IMR-90 (cell line): ENCODE results near the gene COX14. TPM values are rescaled to one million over a fixed set of nuclear protein-coding genes. Genes with fewer than 3 reads are reported as not detected.

Experiments
- RCOR1 ChIP-seq: IDR thresholded peaks from 2 replicates; pipeline ENCODE4 v1.6.1; 2012; ENCODE audit warnings: mild to moderate bottlenecking, low read length, improper control_type of control experiment; ENCODE audit not compliant: insufficient replicate concordance
- USF2 ChIP-seq: fragments of 150-350 bp; IDR thresholded peaks from 2 replicates; pipeline ENCODE4 v1.6.1; 2017; ENCODE audit warnings: mild to moderate bottlenecking, antibody characterized with exemption, low read length, low read depth
- polyA plus RNA-seq, 3 experiments: library from polyadenylated mRNA; depleted of rRNA; stranded (reverse); fragments of >200 nt; gene quantifications; 2 replicates each; pipeline ENCODE4 v1.2.3, GENCODE V29; 2012; ENCODE audit warnings: low replicate concordance in 1 of 3
- total RNA-seq: library from RNA; depleted of rRNA; stranded (reverse); fragments of >200 nt; gene quantifications from 2 replicates; pipeline ENCODE4 v1.2.3, GENCODE V29; 2012

Gene COX14
- total and polyA plus RNA-seq, 2 of the 4 experiments (the other 2 are of a cell fraction) = 30.8 to 81.8 TPM

GRCh38 chr12:50084775-50085614 lies 27.0 kb upstream of the COX14 start, which contains the start of gene SMARCD1 (continued):
- TF ChIP-seq USF2 (no peak), RCOR1 (no peak)
